ENCODE results near the gene HSPG2. TPM values are rescaled to one million over a fixed set of nuclear protein-coding genes. Genes with fewer than 3 reads are reported as not detected.

The HSPG2 gene
- total and polyA plus RNA-seq, 7 experiments from 2014 or later = 1.0 to 20.8 (median 9.4) TPM

DNA sequence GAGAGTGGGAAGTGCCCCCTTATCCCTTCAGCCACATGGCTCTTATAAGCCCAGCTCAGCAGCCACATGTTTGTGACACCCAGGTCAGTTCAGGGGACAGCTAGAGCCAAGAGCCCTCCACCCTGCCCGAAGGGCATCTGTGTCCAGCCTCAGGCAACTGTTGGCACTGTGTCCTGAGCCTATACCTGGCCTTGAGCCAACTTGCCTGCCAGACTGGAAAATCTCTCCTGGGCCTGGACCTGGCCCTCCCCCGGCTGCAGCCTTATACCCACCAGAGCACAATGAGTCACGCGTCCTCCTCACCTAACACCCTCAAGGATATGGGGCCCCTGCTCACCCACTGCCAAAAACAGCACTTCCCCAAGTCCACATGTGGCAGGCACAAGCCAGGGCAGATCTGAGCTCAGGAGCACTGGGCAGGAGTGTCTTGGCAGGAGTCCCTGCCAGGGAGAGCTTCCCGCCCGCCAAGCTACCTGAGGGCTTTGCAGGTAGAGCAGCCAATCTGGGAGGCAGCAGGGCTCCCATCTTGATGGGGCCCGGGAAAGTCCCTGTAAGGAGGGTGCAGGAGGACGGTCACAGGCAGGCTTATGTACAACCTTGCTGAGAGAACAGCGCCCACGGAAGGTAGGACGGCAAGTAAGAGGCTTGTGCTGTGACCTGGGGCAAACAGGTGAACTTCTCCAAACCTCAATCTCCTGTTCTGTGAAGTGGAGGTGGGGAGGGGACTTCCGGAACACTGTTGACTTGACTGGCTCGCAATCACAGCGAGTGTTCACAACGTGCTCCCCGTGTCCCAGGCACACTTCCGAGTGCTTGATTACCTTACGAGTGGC lies 19.8 kb upstream of the HSPG2 start:
- peak; percentile 21 to 84 (median 76) for DNase-seq
- Mint-ChIP-seq H3K36me3 (no peaks in the 10 kb centered on the region), H3K27ac (peak overlapping the region; percentile 77 to 99 (median 93)), H3K27me3 (peaks cover 0 to 7% (median 2%) of the 10 kb centered on the region in 5 donors), H3K4me1 (peaks cover 17 to 44% (median 29%) of the 10 kb centered on the region in 7 donors), H3K9me3 (no peaks in the 10 kb centered on the region), H3K4me3 (peak overlapping the region; percentile 65 to 86 (median 80))
- no peaks in the 10 kb centered on the region for H3K27me3 ChIP-seq (ENCODE audit: control insufficient read depth in 2 of 2, insufficient read depth in 2 of 2, low read length in 2 of 2)
- no peaks in the 10 kb centered on the region for H3K36me3 ChIP-seq (ENCODE audit: control insufficient read depth in 2 of 3, insufficient read depth in 3 of 3, low read length in 3 of 3)
- peak overlapping the region; percentile 43 for H3K4me3 ChIP-seq (ENCODE audit: low read length)
- ATAC-seq = peak; percentile 96
- ChIA-PET CTCF (interaction anchor here (0.6 to 1.4 kb wide), 2 partner anchors 14 to 179 kb away, joined by 3 to 4 read pairs; no protein-coding TSS in a partner anchor), POLR2A (interaction anchor here (0.7 to 2.2 kb wide), 6 partner anchors 11 to 180 kb away, joined by 3 to 10 read pairs (median 4); partner anchors contain the start of gene USP48)
- peaks cover 8 to 31% of the 10 kb centered on the region in 2 donors for H3K4me1 ChIP-seq (ENCODE audit: control insufficient read depth in 2 of 2, insufficient read depth in 2 of 2, low read length in 2 of 2)
- intact Hi-C loops (cut with micrococcal nuclease) = loop anchor here in 1 of 2 donors (1.0 to 2.0 kb wide), 4 partner anchors 20 to 298 kb away; partner anchors contain the start of genes HSPG2 and USP48
- peak overlapping the region; percentile 62 for H3K27ac ChIP-seq (ENCODE audit: low read depth, low read length)
- no peaks in the 10 kb centered on the region for H3K9me3 ChIP-seq (ENCODE audit: control insufficient read depth in 2 of 3, low read length in 3 of 3)

- Histone ChIP-seq H3K9me3 (ENCODE audit: control insufficient read depth in 2 of 3, low read length in 3 of 3) (no peaks in the 10 kb centered on the region), H3K4me1 (ENCODE audit: control insufficient read depth in 2 of 2, insufficient read depth in 2 of 2, low read length in 2 of 2) (peaks cover 8 to 31% of the 10 kb centered on the region in 2 donors), H3K27me3 (ENCODE audit: control insufficient read depth in 2 of 2, insufficient read depth in 2 of 2, low read length in 2 of 2) (no peaks in the 10 kb centered on the region), H3K36me3 (ENCODE audit: control insufficient read depth in 2 of 3, insufficient read depth in 3 of 3, low read length in 3 of 3) (no peaks in the 10 kb centered on the region), H3K27ac (ENCODE audit: low read depth, low read length) (peak overlapping the region; percentile 62), H3K4me3 (ENCODE audit: low read length) (no peak overlapping the region)
- Mint-ChIP-seq H3K27me3 (peaks cover 0 to 7% (median 2%) of the 10 kb centered on the region in 5 donors), H3K27ac (peak overlapping the region in 7 of 9 donors; percentile 41 to 99 (median 93)), H3K4me1 (peaks cover 17 to 44% (median 29%) of the 10 kb centered on the region in 7 donors), H3K36me3 (no peaks in the 10 kb centered on the region), H3K9me3 (no peaks in the 10 kb centered on the region), H3K4me3 (peak overlapping the region in 9 of 10 donors; percentile 9 to 86 (median 80))
- CTCF ChIA-PET = interaction anchor here (0.9 to 1.4 kb wide), 2 partner anchors 13 to 33 kb away, joined by 3 read pairs; no protein-coding TSS in a partner anchor
- intact Hi-C loops (cut with micrococcal nuclease) = loop anchor here in 1 of 2 donors (2.0 kb wide), 2 partner anchors 47 to 297 kb away; no protein-coding TSS in a partner anchor
- DNase-seq = no peak
- no peak for ATAC-seq
- POLR2A ChIA-PET = interaction anchor here (1.2 to 2.2 kb wide), 3 partner anchors 11 to 172 kb away, joined by 3 to 10 read pairs (median 5); partner anchors contain the start of gene USP48
These were observed 18.6 kb upstream of the HSPG2 start for GRCh38 chr1:21955501-21956281.

DNA sequence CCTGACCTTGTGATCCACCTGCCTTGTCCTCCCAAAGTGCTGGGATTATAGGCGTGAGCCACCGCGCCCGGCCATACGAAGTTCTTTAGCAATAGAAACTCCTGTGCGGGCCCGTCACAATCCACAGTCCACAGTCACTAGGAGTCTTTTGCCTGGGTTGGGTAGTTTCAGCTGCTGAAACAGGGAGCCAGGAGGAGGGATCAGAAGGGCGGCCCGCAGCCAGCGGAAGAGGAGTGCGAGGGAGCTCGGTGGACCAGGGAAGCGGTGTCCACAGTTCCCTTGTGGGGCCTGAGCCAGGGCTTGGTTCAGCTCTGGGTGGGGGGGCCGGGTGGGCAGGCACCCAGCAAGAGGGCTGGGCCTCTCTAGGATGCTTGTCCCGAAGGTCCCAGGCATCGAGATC lies 17.9 kb upstream of the HSPG2 start:
- H3K27me3 ChIP-seq (ENCODE audit: control insufficient read depth in 2 of 2, insufficient read depth in 2 of 2, low read length in 2 of 2) = no peaks in the 10 kb centered on the region
- H3K4me1 Mint-ChIP-seq = peaks cover 17 to 44% (median 29%) of the 10 kb centered on the region in 7 donors
- H3K4me3 Mint-ChIP-seq = peak overlapping the region in 1 of 10 donors; percentile 14
- H3K27me3 Mint-ChIP-seq = peaks cover 0 to 7% (median 2%) of the 10 kb centered on the region in 5 donors
- H3K27ac Mint-ChIP-seq = peak overlapping the region in 3 of 9 donors; percentile 23 to 38 (median 29)
- intact Hi-C loops (cut with micrococcal nuclease) = no loop called here
- ChIA-PET POLR2A (interaction anchor here (1.2 to 1.5 kb wide), 2 partner anchors 10 to 172 kb away, joined by 3 read pairs; partner anchors contain the start of gene USP48), CTCF (interaction anchor here (0.9 kb wide), 1 partner anchor 32 kb away, joined by 3 read pairs; no protein-coding TSS in a partner anchor)
- no peaks in the 10 kb centered on the region for H3K36me3 ChIP-seq (ENCODE audit: control insufficient read depth in 2 of 3, insufficient read depth in 3 of 3, low read length in 3 of 3)
- no peaks in the 10 kb centered on the region for H3K9me3 Mint-ChIP-seq
- H3K9me3 ChIP-seq (ENCODE audit: control insufficient read depth in 2 of 3, low read length in 3 of 3) = no peaks in the 10 kb centered on the region
- H3K4me3 ChIP-seq (ENCODE audit: low read length) = no peak overlapping the region
- peaks cover 8 to 31% of the 10 kb centered on the region in 2 donors for H3K4me1 ChIP-seq (ENCODE audit: control insufficient read depth in 2 of 2, insufficient read depth in 2 of 2, low read length in 2 of 2)
- DNase-seq (no peak), ATAC-seq (no peak)
- no peak overlapping the region for H3K27ac ChIP-seq (ENCODE audit: low read depth, low read length)
- no peaks in the 10 kb centered on the region for H3K36me3 Mint-ChIP-seq

GRCh38 chr1:21952786-21953520 lies 15.8 kb upstream of the HSPG2 start:
- Histone ChIP-seq H3K27me3 (ENCODE audit: control insufficient read depth in 2 of 2, insufficient read depth in 2 of 2, low read length in 2 of 2) (no peaks in the 10 kb centered on the region), H3K36me3 (ENCODE audit: control insufficient read depth in 2 of 3, insufficient read depth in 3 of 3, low read length in 3 of 3) (no peaks in the 10 kb centered on the region), H3K4me3 (ENCODE audit: low read length) (no peak overlapping the region), H3K9me3 (ENCODE audit: control insufficient read depth in 2 of 3, low read length in 3 of 3) (no peaks in the 10 kb centered on the region), H3K4me1 (ENCODE audit: control insufficient read depth in 2 of 2, insufficient read depth in 2 of 2, low read length in 2 of 2) (peaks cover 8 to 24% of the 10 kb centered on the region in 2 donors), H3K27ac (ENCODE audit: low read depth, low read length) (no peak overlapping the region)
- Mint-ChIP-seq H3K4me1 (peaks cover 10 to 28% (median 20%) of the 10 kb centered on the region in 7 donors), H3K9me3 (no peaks in the 10 kb centered on the region), H3K27me3 (peaks cover 0 to 2% (median 0%) of the 10 kb centered on the region in 5 donors), H3K36me3 (no peaks in the 10 kb centered on the region), H3K27ac (peak overlapping the region in 5 of 9 donors; percentile 14 to 77 (median 59)), H3K4me3 (no peak overlapping the region)
- no peak for ATAC-seq
- intact Hi-C loops (cut with micrococcal nuclease) = no loop called here
- POLR2A ChIA-PET = no interaction called here
- CTCF ChIA-PET = no interaction called here
- DNase-seq = no peak

GRCh38 chr1:21951226-21951870 lies 14.2 kb upstream of the HSPG2 start:
- Histone ChIP-seq H3K27ac (ENCODE audit: low read depth, low read length) (no peak overlapping the region), H3K36me3 (ENCODE audit: control insufficient read depth in 2 of 3, insufficient read depth in 3 of 3, low read length in 3 of 3) (no peaks in the 10 kb centered on the region), H3K9me3 (ENCODE audit: control insufficient read depth in 2 of 3, low read length in 3 of 3) (no peaks in the 10 kb centered on the region), H3K27me3 (ENCODE audit: control insufficient read depth in 2 of 2, insufficient read depth in 2 of 2, low read length in 2 of 2) (no peaks in the 10 kb centered on the region), H3K4me1 (ENCODE audit: control insufficient read depth in 2 of 2, insufficient read depth in 2 of 2, low read length in 2 of 2) (peaks cover 0 to 11% of the 10 kb centered on the region in 2 donors), H3K4me3 (ENCODE audit: low read length) (no peak overlapping the region)
- DNase-seq (no peak), ATAC-seq (no peak)
- ChIA-PET POLR2A (interaction anchor here (1.2 kb wide), 1 partner anchor 12 kb away, joined by 3 read pairs; no protein-coding TSS in a partner anchor), CTCF (no interaction called here)
- Mint-ChIP-seq H3K27ac (no peak overlapping the region), H3K4me1 (peaks cover 0 to 13% (median 6%) of the 10 kb centered on the region in 7 donors), H3K9me3 (no peaks in the 10 kb centered on the region), H3K4me3 (no peak overlapping the region), H3K36me3 (no peaks in the 10 kb centered on the region), H3K27me3 (no peaks in the 10 kb centered on the region)
- intact Hi-C loops (cut with micrococcal nuclease) = no loop called here

Measured in naive thymus-derived CD4-positive, alpha-beta T cell (primary cell).